SK-N-SH treated with all-trans-retinoic acid at 6 μM for 48 hours (cell line): ENCODE results near the gene FTO.

ENCODE experiments used
- ATAC-seq: fragments of 200-7000 bp; cut with Tn5 transposase; 3 replicates; pipeline ENCODE4 v1.9.1; 2020; ENCODE audit warnings: mild to moderate bottlenecking, moderate library complexity
- ARNTL ChIP-seq: fragments of 450-650 bp; formaldehyde crosslinking; IDR thresholded peaks from 2 replicates; pipeline ENCODE4 v1.5.0; 2020; ENCODE audit warnings: low read depth, mild to moderate bottlenecking, moderate library complexity, borderline replicate concordance
- BACH2 ChIP-seq: fragments of 250-450 bp; sonication (Bioruptor Pico); IDR thresholded peaks from 2 replicates; pipeline ENCODE4 v1.9.0; 2021; ENCODE audit warnings: mild to moderate bottlenecking, borderline replicate concordance
- CSDC2 ChIP-seq: fragments of 250-450 bp; sonication (Bioruptor Pico); IDR thresholded peaks from 2 replicates; pipeline ENCODE4 v1.5.0; 2020; ENCODE audit warnings: mild to moderate bottlenecking, moderate library complexity
- CSRNP3 ChIP-seq: fragments of 250-450 bp; sonication (Bioruptor Pico); IDR thresholded peaks from 2 replicates; pipeline ENCODE4 v1.5.1; 2021; ENCODE audit warnings: mild to moderate bottlenecking, moderate library complexity
- ESRRG ChIP-seq: fragments of 250-450 bp; sonication (Bioruptor Pico); IDR thresholded peaks from 2 replicates; pipeline ENCODE4 v1.6.1; 2021; ENCODE audit warnings: mild to moderate bottlenecking
- GLIS3 ChIP-seq: fragments of 250-450 bp; sonication (Bioruptor Pico); IDR thresholded peaks from 2 replicates; pipeline ENCODE4 v1.5.0; 2020; ENCODE audit warnings: mild to moderate bottlenecking, moderate library complexity
- ISL1 ChIP-seq: fragments of 250-450 bp; sonication (Bioruptor Pico); IDR thresholded peaks from 2 replicates; pipeline ENCODE4 v2.1.2; 2022; ENCODE audit warnings: mild to moderate bottlenecking, moderate library complexity
- POU6F1 ChIP-seq: fragments of 250-450 bp; sonication (Bioruptor Pico); IDR thresholded peaks from 2 replicates; pipeline ENCODE4 v1.8.0; 2021; ENCODE audit warnings: low read depth, mild to moderate bottlenecking, moderate library complexity, borderline replicate concordance
- PPARA ChIP-seq: fragments of 250-450 bp; sonication (Bioruptor Pico); IDR thresholded peaks from 2 replicates; pipeline ENCODE4 v1.5.0; 2020; ENCODE audit warnings: mild to moderate bottlenecking, borderline replicate concordance
- RARB ChIP-seq: fragments of 250-450 bp; sonication (Bioruptor Pico); IDR thresholded peaks from 2 replicates; pipeline ENCODE4 v1.8.0; 2021; ENCODE audit warnings: mild to moderate bottlenecking, moderate library complexity
- SNAI2 ChIP-seq: fragments of 250-450 bp; sonication (Bioruptor Pico); IDR thresholded peaks from 2 replicates; pipeline ENCODE4 v1.5.0; 2020; ENCODE audit warnings: mild to moderate bottlenecking, moderate library complexity
- TCF4 ChIP-seq: fragments of 250-450 bp; sonication (Bioruptor Pico); IDR thresholded peaks from 2 replicates; pipeline ENCODE4 v1.8.0; 2021; ENCODE audit warnings: mild to moderate bottlenecking, moderate library complexity, borderline replicate concordance
- TOX ChIP-seq: fragments of 250-450 bp; sonication (Bioruptor Pico); IDR thresholded peaks from 2 replicates; pipeline ENCODE4 v1.8.0; 2021; ENCODE audit warnings: mild to moderate bottlenecking, moderate library complexity, borderline replicate concordance
- ZFP3 ChIP-seq: fragments of 250-450 bp; sonication (Bioruptor Pico); IDR thresholded peaks from 2 replicates; pipeline ENCODE4 v1.5.0; 2020; ENCODE audit warnings: mild to moderate bottlenecking, moderate library complexity
- ZFP30 ChIP-seq: fragments of 450-650 bp; formaldehyde crosslinking; IDR thresholded peaks from 2 replicates; pipeline ENCODE4 v1.5.0; 2022; ENCODE audit warnings: mild to moderate bottlenecking, moderate library complexity
- ZNF565 ChIP-seq: fragments of 450-650 bp; formaldehyde crosslinking; conservative IDR thresholded peaks from 2 replicates; pipeline ENCODE4 v1.5.0; 2020; ENCODE audit warnings: low read depth, mild to moderate bottlenecking, moderate library complexity
- ZNF70 ChIP-seq: fragments of 450-650 bp; formaldehyde crosslinking; IDR thresholded peaks from 2 replicates; pipeline ENCODE4 v1.5.0; 2020; ENCODE audit warnings: mild to moderate bottlenecking, moderate library complexity
- TF ChIP-seq, protein P1 (sequence below): fragments of 250-450 bp; sonication (Bioruptor Pico); IDR thresholded peaks from 2 replicates; pipeline ENCODE4 v1.5.0; 2020; ENCODE audit warnings: mild to moderate bottlenecking, moderate library complexity

The FTO gene

GRCh38 chr16:53901408-53901807 lies 197.5 kb downstream of the FTO start (continued):
- TF ChIP-seq, protein P1, sequence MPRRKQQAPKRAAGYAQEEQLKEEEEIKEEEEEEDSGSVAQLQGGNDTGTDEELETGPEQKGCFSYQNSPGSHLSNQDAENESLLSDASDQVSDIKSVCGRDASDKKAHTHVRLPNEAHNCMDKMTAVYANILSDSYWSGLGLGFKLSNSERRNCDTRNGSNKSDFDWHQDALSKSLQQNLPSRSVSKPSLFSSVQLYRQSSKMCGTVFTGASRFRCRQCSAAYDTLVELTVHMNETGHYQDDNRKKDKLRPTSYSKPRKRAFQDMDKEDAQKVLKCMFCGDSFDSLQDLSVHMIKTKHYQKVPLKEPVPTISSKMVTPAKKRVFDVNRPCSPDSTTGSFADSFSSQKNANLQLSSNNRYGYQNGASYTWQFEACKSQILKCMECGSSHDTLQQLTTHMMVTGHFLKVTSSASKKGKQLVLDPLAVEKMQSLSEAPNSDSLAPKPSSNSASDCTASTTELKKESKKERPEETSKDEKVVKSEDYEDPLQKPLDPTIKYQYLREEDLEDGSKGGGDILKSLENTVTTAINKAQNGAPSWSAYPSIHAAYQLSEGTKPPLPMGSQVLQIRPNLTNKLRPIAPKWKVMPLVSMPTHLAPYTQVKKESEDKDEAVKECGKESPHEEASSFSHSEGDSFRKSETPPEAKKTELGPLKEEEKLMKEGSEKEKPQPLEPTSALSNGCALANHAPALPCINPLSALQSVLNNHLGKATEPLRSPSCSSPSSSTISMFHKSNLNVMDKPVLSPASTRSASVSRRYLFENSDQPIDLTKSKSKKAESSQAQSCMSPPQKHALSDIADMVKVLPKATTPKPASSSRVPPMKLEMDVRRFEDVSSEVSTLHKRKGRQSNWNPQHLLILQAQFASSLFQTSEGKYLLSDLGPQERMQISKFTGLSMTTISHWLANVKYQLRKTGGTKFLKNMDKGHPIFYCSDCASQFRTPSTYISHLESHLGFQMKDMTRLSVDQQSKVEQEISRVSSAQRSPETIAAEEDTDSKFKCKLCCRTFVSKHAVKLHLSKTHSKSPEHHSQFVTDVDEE (CRISPR knock-in tag): no peak
- TF ChIP-seq ESRRG (CRISPR knock-in tag) (no peak), RARB (CRISPR knock-in tag) (no peak)

DNA sequence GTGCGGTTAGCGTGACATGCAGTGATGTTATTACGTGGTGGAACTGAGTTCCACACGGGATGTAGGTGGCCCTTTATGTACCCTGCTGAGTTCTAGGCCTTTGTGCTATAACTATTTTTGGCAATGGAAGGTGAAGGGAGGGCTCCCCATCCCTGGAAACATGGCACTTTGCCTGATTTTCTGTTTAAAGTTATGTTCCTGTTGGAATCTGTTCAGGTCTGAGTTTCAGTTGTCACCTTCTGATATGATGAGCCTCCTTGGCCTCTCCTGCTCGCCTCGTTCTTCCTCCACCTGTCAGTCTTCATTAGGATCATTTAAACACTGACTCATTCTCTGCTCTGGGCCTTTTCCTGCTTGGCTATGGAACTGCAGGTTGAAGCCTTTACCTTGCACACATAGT lies 200.6 kb downstream of the FTO start:
- TF ChIP-seq BACH2 (CRISPR knock-in tag) (no peak), ZNF565 (no peak), ISL1 (CRISPR knock-in tag) (no peak), CSDC2 (no peak), PPARA (CRISPR knock-in tag) (no peak), SNAI2 (no peak), ZNF70 (CRISPR knock-in tag) (no peak), RARB (CRISPR knock-in tag) (no peak), TOX (no peak), ZFP30 (CRISPR knock-in tag) (no peak), ZFP3 (CRISPR knock-in tag) (no peak), ARNTL (no peak)
- TF ChIP-seq, protein P1 (CRISPR knock-in tag): no peak

DNA sequence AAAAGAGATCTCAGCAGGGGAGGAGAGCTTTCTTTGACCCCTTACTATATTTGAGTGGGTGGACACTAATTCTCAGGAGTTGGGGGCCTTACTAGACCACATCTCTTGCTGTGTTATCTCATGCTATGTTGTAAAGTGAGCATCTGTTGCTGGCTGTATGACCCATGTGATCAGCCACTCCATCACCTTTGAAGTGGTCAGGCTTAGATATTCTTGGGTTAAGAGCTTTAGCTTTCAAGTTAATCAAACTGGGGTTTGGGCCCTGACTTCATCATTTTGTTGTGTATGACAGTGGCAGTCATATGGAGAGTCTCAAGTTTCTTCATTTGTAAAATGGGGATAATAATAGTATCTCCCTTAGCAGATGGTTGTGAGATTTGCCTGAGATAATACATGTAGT lies 201.1 kb downstream of the FTO start:
- TF ChIP-seq POU6F1 (CRISPR knock-in tag): no peak
- no peak for TF ChIP-seq ZFP30 (CRISPR knock-in tag)
- TF ChIP-seq RARB (CRISPR knock-in tag): no peak
- no peak for TF ChIP-seq PPARA (CRISPR knock-in tag)
- no peak for TF ChIP-seq TCF4
- TF ChIP-seq CSRNP3: no peak
- TF ChIP-seq, protein P1 (CRISPR knock-in tag): no peak
- TF ChIP-seq TOX: no peak
- TF ChIP-seq ZNF70 (CRISPR knock-in tag): no peak
- TF ChIP-seq GLIS3 (CRISPR knock-in tag): no peak
- no peak for TF ChIP-seq ZNF565
- TF ChIP-seq, all 23 proteins: peak for 0
- ATAC-seq: peak; percentile 21; the same call in 2 of the 3 replicates

More for the DNA sequence above, 200.6 kb downstream of the FTO start:
- ATAC-seq: peak; percentile 93
